Measurements from ENCODE around the gene ATP2B1.

Gene ATP2B1

DNA sequence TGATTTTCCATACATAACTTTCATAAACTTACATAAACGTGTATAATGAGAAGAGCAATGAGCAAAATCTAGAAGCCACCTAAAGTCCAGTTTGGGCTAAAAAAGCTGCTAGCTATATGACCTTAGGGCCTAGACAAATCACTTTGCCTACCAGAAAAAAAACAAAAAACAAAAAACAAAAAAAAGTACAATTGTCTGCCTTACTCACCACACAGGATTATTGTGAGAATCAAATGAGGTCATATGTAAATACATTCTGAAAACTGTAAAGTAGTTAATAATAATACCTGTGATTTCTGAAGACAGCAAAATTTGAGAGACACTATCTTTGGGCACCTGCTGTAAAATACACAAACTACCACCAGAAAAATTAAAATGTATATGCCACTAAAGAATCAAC is 4.2 kb downstream of the ATP2B1 start:
- Histone ChIP-seq H3K36me3 (ENCODE audit: control insufficient read depth in 2 of 2, insufficient read depth in 1 of 2, low read length in 2 of 2) (no peaks in the 10 kb centered on the region), H3K4me3 (ENCODE audit: low read depth, low read length) (no peak overlapping the region), H3K9me3 (ENCODE audit: control insufficient read depth, insufficient read depth, low read depth, low read length) (no peaks in the 10 kb centered on the region), H3K27ac (ENCODE audit: extremely low read depth, low read depth, low read length) (no peak overlapping the region), H3K4me1 (ENCODE audit: control insufficient read depth, insufficient read depth, low read length) (peaks cover 34% of the 10 kb centered on the region)
- ChIA-PET POLR2A (no interaction called here), CTCF (no interaction called here)
- TF ChIP-seq REPIN1 (tag by site-specific recombination; IDR thresholded peaks at IDR 0.05; ENCODE audit: low read depth) (no peak), ZNF391 (tag by site-specific recombination; IDR thresholded peaks at IDR 0.05; ENCODE audit: borderline replicate concordance, low read depth) (no peak), ZNF510 (tag by site-specific recombination; IDR thresholded peaks at IDR 0.05; ENCODE audit: insufficient replicate concordance) (no peak), ZFHX2 (tag by site-specific recombination; conservative IDR thresholded peaks at IDR 0.05) (no peak), ZNF555 (tag by site-specific recombination; conservative IDR thresholded peaks at IDR 0.05) (no peak), ZSCAN16 (tag by site-specific recombination; IDR thresholded peaks at IDR 0.05) (no peak), ZNF362 (tag by site-specific recombination; IDR thresholded peaks at IDR 0.05) (peak; percentile 86), KLF1 (tag by site-specific recombination; IDR thresholded peaks at IDR 0.05) (no peak), ZNF302 (tag by site-specific recombination; IDR thresholded peaks at IDR 0.05; ENCODE audit: low read depth) (no peak), ZNF211 (tag by site-specific recombination; IDR thresholded peaks at IDR 0.05; ENCODE audit: low read depth) (no peak), ZNF366 (tag by site-specific recombination; conservative IDR thresholded peaks at IDR 0.05) (no peak)
- TF ChIP-seq, protein P1, sequence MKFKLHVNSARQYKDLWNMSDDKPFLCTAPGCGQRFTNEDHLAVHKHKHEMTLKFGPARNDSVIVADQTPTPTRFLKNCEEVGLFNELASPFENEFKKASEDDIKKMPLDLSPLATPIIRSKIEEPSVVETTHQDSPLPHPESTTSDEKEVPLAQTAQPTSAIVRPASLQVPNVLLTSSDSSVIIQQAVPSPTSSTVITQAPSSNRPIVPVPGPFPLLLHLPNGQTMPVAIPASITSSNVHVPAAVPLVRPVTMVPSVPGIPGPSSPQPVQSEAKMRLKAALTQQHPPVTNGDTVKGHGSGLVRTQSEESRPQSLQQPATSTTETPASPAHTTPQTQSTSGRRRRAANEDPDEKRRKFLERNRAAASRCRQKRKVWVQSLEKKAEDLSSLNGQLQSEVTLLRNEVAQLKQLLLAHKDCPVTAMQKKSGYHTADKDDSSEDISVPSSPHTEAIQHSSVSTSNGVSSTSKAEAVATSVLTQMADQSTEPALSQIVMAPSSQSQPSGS (tag by site-specific recombination; IDR thresholded peaks at IDR 0.05; ENCODE audit: low read depth): peak; percentile 19; the same call in 1 of the 2 replicates
- TF ChIP-seq, protein P2, sequence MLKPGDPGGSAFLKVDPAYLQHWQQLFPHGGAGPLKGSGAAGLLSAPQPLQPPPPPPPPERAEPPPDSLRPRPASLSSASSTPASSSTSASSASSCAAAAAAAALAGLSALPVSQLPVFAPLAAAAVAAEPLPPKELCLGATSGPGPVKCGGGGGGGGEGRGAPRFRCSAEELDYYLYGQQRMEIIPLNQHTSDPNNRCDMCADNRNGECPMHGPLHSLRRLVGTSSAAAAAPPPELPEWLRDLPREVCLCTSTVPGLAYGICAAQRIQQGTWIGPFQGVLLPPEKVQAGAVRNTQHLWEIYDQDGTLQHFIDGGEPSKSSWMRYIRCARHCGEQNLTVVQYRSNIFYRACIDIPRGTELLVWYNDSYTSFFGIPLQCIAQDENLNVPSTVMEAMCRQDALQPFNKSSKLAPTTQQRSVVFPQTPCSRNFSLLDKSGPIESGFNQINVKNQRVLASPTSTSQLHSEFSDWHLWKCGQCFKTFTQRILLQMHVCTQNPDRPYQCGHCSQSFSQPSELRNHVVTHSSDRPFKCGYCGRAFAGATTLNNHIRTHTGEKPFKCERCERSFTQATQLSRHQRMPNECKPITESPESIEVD (tag by site-specific recombination; IDR thresholded peaks at IDR 0.05): peak; percentile 88

GRCh38 chr12:89703768-89704167 is 4.9 kb downstream of the ATP2B1 start:
- ChIA-PET CTCF (no interaction called here), POLR2A (no interaction called here)
- H3K36me3 ChIP-seq (ENCODE audit: control insufficient read depth in 2 of 2, insufficient read depth in 1 of 2, low read length in 2 of 2): no peaks in the 10 kb centered on the region
- H3K27ac ChIP-seq (ENCODE audit: extremely low read depth, low read depth, low read length): no peak overlapping the region
- H3K4me3 ChIP-seq (ENCODE audit: low read depth, low read length): no peak overlapping the region
- H3K4me1 ChIP-seq (ENCODE audit: control insufficient read depth, insufficient read depth, low read length): peaks cover 39% of the 10 kb centered on the region
- no peaks in the 10 kb centered on the region for H3K9me3 ChIP-seq (ENCODE audit: control insufficient read depth, insufficient read depth, low read depth, low read length)
- TF ChIP-seq, protein P3, sequence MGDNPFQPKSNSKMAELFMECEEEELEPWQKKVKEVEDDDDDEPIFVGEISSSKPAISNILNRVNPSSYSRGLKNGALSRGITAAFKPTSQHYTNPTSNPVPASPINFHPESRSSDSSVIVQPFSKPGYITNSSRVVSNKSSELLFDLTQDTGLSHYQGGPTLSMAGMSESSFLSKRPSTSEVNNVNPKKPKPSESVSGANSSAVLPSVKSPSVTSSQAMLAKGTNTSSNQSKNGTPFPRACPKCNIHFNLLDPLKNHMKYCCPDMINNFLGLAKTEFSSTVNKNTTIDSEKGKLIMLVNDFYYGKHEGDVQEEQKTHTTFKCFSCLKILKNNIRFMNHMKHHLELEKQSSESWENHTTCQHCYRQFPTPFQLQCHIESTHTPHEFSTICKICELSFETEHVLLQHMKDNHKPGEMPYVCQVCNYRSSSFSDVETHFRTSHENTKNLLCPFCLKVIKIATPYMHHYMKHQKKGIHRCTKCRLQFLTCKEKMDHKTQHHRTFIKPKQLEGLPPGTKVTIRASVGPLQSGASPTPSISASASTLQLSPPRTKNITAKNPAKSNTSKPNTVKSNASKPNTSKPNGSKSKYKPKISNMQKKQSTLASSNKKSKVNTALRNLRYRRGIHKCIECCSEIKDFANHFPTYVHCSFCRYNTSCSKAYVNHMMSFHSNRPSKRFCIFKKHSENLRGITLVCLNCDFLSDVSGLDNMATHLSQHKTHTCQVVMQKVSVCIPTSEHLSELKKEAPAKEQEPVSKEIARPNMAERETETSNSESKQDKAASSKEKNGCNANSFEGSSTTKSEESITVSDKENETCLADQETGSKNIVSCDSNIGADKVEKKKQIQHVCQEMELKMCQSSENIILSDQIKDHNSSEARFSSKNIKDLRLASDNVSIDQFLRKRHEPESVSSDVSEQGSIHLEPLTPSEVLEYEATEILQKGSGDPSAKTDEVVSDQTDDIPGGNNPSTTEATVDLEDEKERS (tag by site-specific recombination; IDR thresholded peaks at IDR 0.05): no peak
- no peak for TF ChIP-seq ZNF140 (tag by site-specific recombination; IDR thresholded peaks at IDR 0.05)
- TF ChIP-seq GLIS1 (tag by site-specific recombination; IDR thresholded peaks at IDR 0.05): no peak
- TF ChIP-seq, protein P4, sequence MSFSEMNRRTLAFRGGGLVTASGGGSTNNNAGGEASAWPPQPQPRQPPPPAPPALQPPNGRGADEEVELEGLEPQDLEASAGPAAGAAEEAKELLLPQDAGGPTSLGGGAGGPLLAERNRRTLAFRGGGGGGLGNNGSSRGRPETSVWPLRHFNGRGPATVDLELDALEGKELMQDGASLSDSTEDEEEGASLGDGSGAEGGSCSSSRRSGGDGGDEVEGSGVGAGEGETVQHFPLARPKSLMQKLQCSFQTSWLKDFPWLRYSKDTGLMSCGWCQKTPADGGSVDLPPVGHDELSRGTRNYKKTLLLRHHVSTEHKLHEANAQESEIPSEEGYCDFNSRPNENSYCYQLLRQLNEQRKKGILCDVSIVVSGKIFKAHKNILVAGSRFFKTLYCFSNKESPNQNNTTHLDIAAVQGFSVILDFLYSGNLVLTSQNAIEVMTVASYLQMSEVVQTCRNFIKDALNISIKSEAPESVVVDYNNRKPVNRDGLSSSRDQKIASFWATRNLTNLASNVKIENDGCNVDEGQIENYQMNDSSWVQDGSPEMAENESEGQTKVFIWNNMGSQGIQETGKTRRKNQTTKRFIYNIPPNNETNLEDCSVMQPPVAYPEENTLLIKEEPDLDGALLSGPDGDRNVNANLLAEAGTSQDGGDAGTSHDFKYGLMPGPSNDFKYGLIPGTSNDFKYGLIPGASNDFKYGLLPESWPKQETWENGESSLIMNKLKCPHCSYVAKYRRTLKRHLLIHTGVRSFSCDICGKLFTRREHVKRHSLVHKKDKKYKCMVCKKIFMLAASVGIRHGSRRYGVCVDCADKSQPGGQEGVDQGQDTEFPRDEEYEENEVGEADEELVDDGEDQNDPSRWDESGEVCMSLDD (tag by site-specific recombination; IDR thresholded peaks at IDR 0.05): no peak
- no peak for TF ChIP-seq ZNF26 (tag by site-specific recombination; IDR thresholded peaks at IDR 0.05)
- no peak for TF ChIP-seq ZNF704 (tag by site-specific recombination; IDR thresholded peaks at IDR 0.05)
- no peak for TF ChIP-seq ZNF777 (tag by site-specific recombination; IDR thresholded peaks at IDR 0.05; ENCODE audit: borderline replicate concordance)

All from HEK293 (cell line).